Measurements from ENCODE around the gene ELOB. TPM values are rescaled to one million over a fixed set of nuclear protein-coding genes. Genes with fewer than 3 reads are reported as not detected.

ELOB gene
- total and polyA plus RNA-seq, 2 of the 8 experiments (the other 6 are each of a cell fraction or from before 2014, with no cell fraction given), result 237 to 1,357 TPM

- Histone ChIP-seq H3K9ac (replicated peaks in 1 of 4; ENCODE audit: extremely low read depth in 1 of 4, low read depth in 3 of 4, low read length in 3 of 4) (no peak overlapping the region), H4K20me1 (replicated peaks in 1 of 2; ENCODE audit: control insufficient read depth in 1 of 2, insufficient read depth in 2 of 2, low read length in 2 of 2) (no peaks in the 10 kb centered on the region), H3K4me3 (ENCODE audit: extremely low read depth in 1 of 4, insufficient read depth in 2 of 4, low read depth in 3 of 4, low read length in 4 of 4) (no peak overlapping the region), H3K4ac (replicated peaks; ENCODE audit: insufficient read length, low read depth, low read length) (no peak overlapping the region), H2AFZ (ENCODE audit: low read length) (no peak overlapping the region), H3K27me3 (replicated peaks in 1 of 4; ENCODE audit: control insufficient read depth in 3 of 4, extremely low read depth in 1 of 4, insufficient read depth in 3 of 4, low read length in 3 of 4) (no peaks in the 10 kb centered on the region), H3K23ac (ENCODE audit: insufficient read length) (no peak overlapping the region), H2BK5ac (ENCODE audit: low read depth, low read length) (no peak overlapping the region), H3K9me3 (ENCODE audit: insufficient read depth in 2 of 2, low read depth in 1 of 2, low read length in 1 of 2) (no peaks in the 10 kb centered on the region), H4K8ac (ENCODE audit: extremely low read depth, insufficient read depth, low read length) (no peak overlapping the region), H2BK20ac (ENCODE audit: low read length) (no peak overlapping the region), H3K56ac (replicated peaks; ENCODE audit: insufficient read length, low read depth, low read length) (no peak overlapping the region), H3K14ac (ENCODE audit: insufficient read length) (no peak overlapping the region), H2BK120ac (replicated peaks; ENCODE audit: low read depth, low read length) (no peak overlapping the region), H2BK15ac (ENCODE audit: low read length) (no peak overlapping the region), H4K5ac (ENCODE audit: insufficient read length, low read depth, low read length) (no peak overlapping the region), H3K79me2 (ENCODE audit: control insufficient read depth in 1 of 2, insufficient read depth in 2 of 2, low read length in 2 of 2) (no peaks in the 10 kb centered on the region), H3K18ac (ENCODE audit: extremely low read depth, low read length) (no peak overlapping the region), H3K4me2 (ENCODE audit: insufficient read depth in 1 of 2, low read depth in 2 of 2, low read length in 2 of 2) (no peak overlapping the region), H3K36me3 (ENCODE audit: control insufficient read depth in 2 of 4, insufficient read depth in 4 of 4, low read length in 3 of 4) (no peaks in the 10 kb centered on the region), H2AK5ac (ENCODE audit: low read depth, low read length) (no peak overlapping the region), H2BK12ac (ENCODE audit: low read depth, low read length) (no peak overlapping the region), H3K79me1 (ENCODE audit: low read depth, low read length) (no peaks in the 10 kb centered on the region), H3K27ac (ENCODE audit: low read depth, low read length) (no peak overlapping the region), H3K4me1 (replicated peaks in 1 of 4; ENCODE audit: control insufficient read depth in 3 of 4, insufficient read depth in 4 of 4, low read length in 3 of 4) (no peaks in the 10 kb centered on the region), H4K91ac (replicated peaks; ENCODE audit: insufficient read length, low read length) (no peak overlapping the region), H3K23me2 (ENCODE audit: low read depth, low read length) (no peaks in the 10 kb centered on the region)
- POLR2A ChIA-PET (ENCODE audit: partially characterized antibody), result interaction anchor here (0.9 kb wide), 1 partner anchor 12 kb away, joined by 3 read pairs; no protein-coding TSS in a partner anchor
- no peak for DNase-seq (ENCODE audit: low read depth in 1 of 2, low spot score in 2 of 2)
- no peak for FAIRE-seq
- TF ChIP-seq RBBP5 (IDR thresholded peaks at IDR 0.05; ENCODE audit: borderline replicate concordance, low read depth, low read length) (no peak), TAF7 (optimal IDR thresholded peaks at IDR 0.05; ENCODE audit: borderline replicate concordance, low read depth, low read length) (no peak), MAX (IDR thresholded peaks at IDR 0.05) (no peak), SUZ12 (IDR thresholded peaks at IDR 0.05; ENCODE audit: low read length) (no peak), JUND (IDR thresholded peaks at IDR 0.05; ENCODE audit: low read length) (no peak)
- 83% methylated on average over 11 of the region's 11 CpGs; no CpG with 5 or more reads in 1 of the 2 experiments for WGBS, 2 experiments (ENCODE audit: extremely low coverage in 1 of 2, insufficient coverage in 1 of 2, insufficient read length in 1 of 2, insufficient replicate concordance in 2 of 2, low coverage in 1 of 2, low lambda C conversion rate in 2 of 2, missing lambda C conversion rate in 1 of 2)
- CTCF ChIA-PET (ENCODE audit: partially characterized antibody), result interaction anchor here (0.8 to 1.7 kb wide), 5 partner anchors 10 to 28 kb away, joined by 3 to 7 read pairs (median 4); no protein-coding TSS in a partner anchor
Observed at GRCh38 chr16:2825906-2826305, 48.8 kb upstream of the ELOB start.
